Tibial artery (tissue), 4 donors: Measurements from ENCODE around the gene FKBP5.
"Not testable (repeated sequence)": the region's sequence is repeated elsewhere in the genome, so short reads cannot be mapped to it uniquely, and the experiment has no call there.

Experiments used
- DNase-seq, 2 donors: peaks; one replicate each; pipeline ENCODE4 v3.0.0-alpha.2; 2019
- H3K27ac ChIP-seq, 2 donors: fragments of 200-600 bp; sonication (generic) in 1 of 2; 1 replicate in 1 of 2; 2 replicates in 1 of 2; pipeline ENCODE4 v1.5.1; 2018 to 2019; ENCODE audit warnings: mild to moderate bottlenecking in 1 of 2
- H3K27me3 ChIP-seq, 2 donors: fragments of 200-600 bp; sonication (generic) in 1 of 2; one replicate each; pipeline versions ENCODE4 v1.5.1 to v1.6.0; 2016 to 2019
- H3K36me3 ChIP-seq, 3 donors: fragments of 200-600 bp; sonication (generic) in 2 of 3; one replicate each; pipeline ENCODE4 v1.5.1; 2016 to 2019; ENCODE audit warnings: mild to moderate bottlenecking in 2 of 3
- H3K4me1 ChIP-seq, 4 donors: fragments of 200-600 bp; sonication (generic) in 2 of 4; 1 replicate in 3 of 4; 2 replicates in 1 of 4; pipeline ENCODE4 v1.5.1; 2016 to 2019
- H3K4me3 ChIP-seq, 2 donors: fragments of 200-600 bp; sonication (generic) in 1 of 2; 1 replicate in 1 of 2; 2 replicates in 1 of 2; pipeline ENCODE4 v1.5.1; 2018 to 2019; ENCODE audit warnings: mild to moderate bottlenecking in 2 of 2
- H3K9me3 ChIP-seq, 3 donors: fragments of 200-600 bp; sonication (generic) in 1 of 3; one replicate each; pipeline ENCODE4 v1.5.1; 2016 to 2019
- CTCF ChIP-seq, 2 experiments: fragments of 200-600 bp in 1 of 2; fragments of 450-650 bp in 1 of 2; IDR thresholded peaks; one replicate each; pipeline ENCODE4 v1.5.1; 2017 to 2019; ENCODE audit warnings: antibody characterized with exemption in 2 of 2, mild to moderate bottlenecking in 1 of 2, moderate library complexity in 1 of 2
- intact Hi-C: fragments of 100-400 bp; cut with DNase I; formaldehyde crosslinking; loops from one replicate; pipeline ENCODE4 v1.15.0; 2023; ENCODE audit warnings: low total_unique reads

Gene FKBP5

DNA sequence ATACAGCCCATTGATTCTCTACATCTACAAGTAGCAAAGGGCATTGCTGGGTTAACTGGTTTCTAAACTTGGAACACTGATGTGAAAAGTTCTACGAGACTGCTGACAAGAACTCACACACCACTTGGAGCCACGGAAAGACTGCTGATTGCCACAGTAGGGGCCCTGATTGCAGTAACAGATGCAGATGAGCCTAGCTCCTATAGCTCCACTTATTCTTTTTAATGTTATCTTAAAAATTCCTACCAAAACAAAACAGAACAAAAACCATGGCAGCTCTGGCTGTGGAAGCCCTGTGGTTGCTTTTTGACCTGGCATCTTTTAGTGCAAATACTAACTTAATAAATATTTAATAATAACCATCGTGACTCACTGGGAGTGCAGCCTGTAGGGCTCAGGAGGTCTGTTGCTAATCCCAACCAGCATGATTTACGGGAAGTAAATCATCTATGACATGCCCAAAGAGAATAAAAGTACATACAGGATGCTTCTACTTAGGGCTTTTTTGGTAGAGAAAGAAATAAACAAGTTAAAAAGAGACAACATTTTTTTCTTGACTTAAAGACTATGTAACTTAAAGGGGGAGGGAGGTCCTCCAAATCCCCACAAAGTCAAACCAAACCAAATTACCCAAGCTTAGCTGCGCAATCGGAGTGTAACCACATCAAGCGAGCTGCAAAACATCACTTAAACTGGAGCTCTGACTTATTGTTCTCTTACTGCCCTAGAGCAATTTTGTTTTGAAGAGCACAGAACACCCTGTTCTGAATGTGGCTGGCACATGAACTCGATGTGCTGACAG, 87.2 kb downstream of the FKBP5 start:
- TF ChIP-seq CTCF (IDR thresholded peaks at IDR 0.05): no peak
- peak overlapping the region; percentile 0 to 30 for H3K4me3 ChIP-seq
- H3K4me1 ChIP-seq: peaks cover 6 to 92% (median 73%) of the 10 kb centered on the region in 4 donors
- H3K9me3 ChIP-seq: no peaks in the 10 kb centered on the region
- DNase-seq: peak; percentile 86 to 88
- H3K27me3 ChIP-seq: no peaks in the 10 kb centered on the region
- peak overlapping the region; percentile 88 to 93 for H3K27ac ChIP-seq
- peaks cover 13 to 30% (median 20%) of the 10 kb centered on the region in 3 donors for H3K36me3 ChIP-seq
- intact Hi-C loops: loop anchor here (5.0 kb wide), 2 partner anchors 86 to 126 kb away; partner anchors contain the start of gene FKBP5

DNA sequence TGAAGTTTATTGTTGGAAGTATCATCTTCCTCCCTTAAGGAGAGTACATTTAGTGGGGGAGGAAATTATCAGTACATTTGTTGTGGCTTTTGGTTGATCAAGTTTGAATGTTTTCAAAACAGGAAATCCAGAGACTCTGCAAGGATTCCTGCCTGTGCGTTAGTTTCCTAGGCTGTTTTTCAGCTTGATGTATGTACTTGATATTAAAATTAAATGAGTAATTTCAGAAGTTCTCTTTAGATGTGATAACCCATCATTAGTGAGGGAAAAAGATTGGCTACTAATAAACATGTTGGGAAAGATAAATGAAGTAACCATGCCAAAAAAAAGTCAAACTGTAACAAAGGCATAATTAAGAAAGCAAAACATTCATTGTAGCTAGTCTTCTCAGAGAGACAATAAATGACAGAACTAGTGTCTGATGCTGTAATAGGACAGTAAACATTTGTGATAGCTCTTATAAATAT, 88.0 kb downstream of the FKBP5 start:
- H3K27ac ChIP-seq: peak overlapping the region; percentile 88 to 93
- H3K4me1 ChIP-seq: peaks cover 6 to 94% (median 78%) of the 10 kb centered on the region in 4 donors
- peaks cover 20 to 36% (median 24%) of the 10 kb centered on the region in 3 donors for H3K36me3 ChIP-seq
- H3K4me3 ChIP-seq: peak overlapping the region in 1 of 2 donors; percentile 30
- DNase-seq: no peak
- no peaks in the 10 kb centered on the region for H3K9me3 ChIP-seq
- H3K27me3 ChIP-seq: no peaks in the 10 kb centered on the region
- intact Hi-C loops: loop anchor here (5.0 kb wide), 2 partner anchors 87 to 127 kb away; partner anchors contain the start of gene FKBP5
- no peak for TF ChIP-seq CTCF (IDR thresholded peaks at IDR 0.05)

- Histone ChIP-seq H3K4me3 (no peak overlapping the region), H3K27ac (peak overlapping the region; percentile 88 to 93), H3K9me3 (no peaks in the 10 kb centered on the region), H3K4me1 (peaks cover 6 to 94% (median 79%) of the 10 kb centered on the region in 4 donors), H3K27me3 (no peaks in the 10 kb centered on the region), H3K36me3 (peaks cover 23 to 37% (median 27%) of the 10 kb centered on the region in 3 donors)
- intact Hi-C loops: loop anchor here (5.0 kb wide), 2 partner anchors 87 to 127 kb away; partner anchors contain the start of gene FKBP5
- DNase-seq: no peak
- no peak for TF ChIP-seq CTCF (IDR thresholded peaks at IDR 0.05)
These were observed 88.7 kb downstream of the FKBP5 start for GRCh38 chr6:35599761-35600658.

GRCh38 chr6:35598621-35599020, 90.1 kb downstream of the FKBP5 start:
- DNase-seq, H3K4me3 ChIP-seq, H3K9me3 ChIP-seq, intact Hi-C loops, H3K27me3 ChIP-seq: not testable (repeated sequence)
- Histone ChIP-seq H3K36me3 (peaks cover 37 to 45% (median 41%) of the 10 kb centered on the region in 3 donors), H3K27ac (peak overlapping the region; percentile 88 to 93), H3K4me1 (peaks cover 2 to 94% (median 77%) of the 10 kb centered on the region in 4 donors)

DNA sequence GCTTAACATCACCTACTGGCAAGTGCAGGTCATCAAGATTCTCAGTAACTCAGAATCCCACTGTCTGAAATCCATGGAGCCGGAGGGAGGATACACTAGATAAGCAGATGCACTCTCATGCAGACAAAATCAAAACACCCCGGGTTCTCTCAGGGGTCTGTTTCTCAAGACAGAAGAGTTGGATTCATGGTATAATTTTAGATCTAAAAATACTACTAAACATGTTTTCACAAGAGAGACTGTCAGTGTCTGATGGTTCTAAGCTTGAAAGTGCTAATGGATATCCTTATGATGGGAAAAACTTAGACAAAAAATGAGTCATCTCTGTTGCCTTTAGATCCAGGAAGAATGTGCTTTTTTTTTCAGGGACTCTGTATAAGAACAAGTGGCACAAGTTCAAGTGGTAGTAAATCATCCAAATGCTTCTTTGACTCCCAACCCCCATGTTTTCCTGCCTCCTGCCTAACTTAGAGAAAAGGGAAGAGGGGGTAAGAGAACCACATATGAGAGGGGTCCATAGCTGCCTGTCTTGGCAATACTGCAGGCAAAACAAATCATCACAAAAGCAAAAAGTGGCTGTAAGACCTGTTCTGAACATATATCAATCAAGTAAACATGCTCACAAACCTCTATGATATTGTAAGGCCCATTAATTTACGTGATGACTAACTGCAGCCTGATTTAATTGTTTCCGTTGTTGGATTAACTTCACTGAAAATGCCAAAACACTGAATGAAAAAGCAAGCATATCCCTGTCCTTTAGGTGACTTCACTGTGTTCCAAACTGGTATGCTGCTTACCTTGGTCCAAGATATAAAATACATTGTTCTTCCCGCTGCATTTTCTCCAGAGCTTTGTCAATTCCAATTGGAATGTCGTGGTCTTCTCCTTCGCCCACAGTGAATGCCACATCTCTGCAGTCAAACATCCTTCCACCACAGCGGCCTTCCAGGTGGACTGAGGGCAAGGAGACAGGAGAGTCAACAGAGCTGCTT, 92.0 kb downstream of the FKBP5 start:
- no peaks in the 10 kb centered on the region for H3K27me3 ChIP-seq
- peak overlapping the region; percentile 88 to 93 for H3K27ac ChIP-seq
- peaks cover 50 to 63% (median 60%) of the 10 kb centered on the region in 3 donors for H3K36me3 ChIP-seq
- H3K9me3 ChIP-seq: no peaks in the 10 kb centered on the region
- DNase-seq: no peak
- peaks cover 0 to 100% (median 79%) of the 10 kb centered on the region in 4 donors for H3K4me1 ChIP-seq
- H3K4me3 ChIP-seq: no peak overlapping the region
- no peak for TF ChIP-seq CTCF (IDR thresholded peaks at IDR 0.05)
- intact Hi-C loops: no loop called here
